RCC 7860 (cell line): ENCODE measurements around the gene OR10H5.
A peak's percentile ranks its signal among the peaks of the same experiment; 100 is the strongest.
"Not testable (repeated sequence)": the region's sequence is repeated elsewhere in the genome, so short reads cannot be mapped to it uniquely, and the experiment has no call there.

Experiments used
- DNase-seq: peaks from one replicate; pipeline ENCODE4 v3.0.0-alpha.2; 2015; ENCODE audit warnings: low spot score
- FAIRE-seq: peaks from 2 replicates; lab custom pipeline; 2012; peaks lifted over from hg19 to GRCh38; lab: Jason Lieb, UNC

Gene OR10H5

GRCh38 chr19:15787611-15788155 is at the start of gene OR10H5:
TSS of gene OR10H5 (plus strand) at chr19:15787661. CDS start at chr19:15794049, 6,388 bp downstream.
- DNase-seq, result no peak
- no peak for FAIRE-seq

GRCh38 chr19:15737722-15738121 is 49.7 kb upstream of the OR10H5 start, which contains the start of gene OR10H3:
TSS of gene OR10H3 (plus strand) at chr19:15737985. CDS start at chr19:15741393, 3,408 bp downstream.
- no peak for DNase-seq
- FAIRE-seq, result no peak

DNA sequence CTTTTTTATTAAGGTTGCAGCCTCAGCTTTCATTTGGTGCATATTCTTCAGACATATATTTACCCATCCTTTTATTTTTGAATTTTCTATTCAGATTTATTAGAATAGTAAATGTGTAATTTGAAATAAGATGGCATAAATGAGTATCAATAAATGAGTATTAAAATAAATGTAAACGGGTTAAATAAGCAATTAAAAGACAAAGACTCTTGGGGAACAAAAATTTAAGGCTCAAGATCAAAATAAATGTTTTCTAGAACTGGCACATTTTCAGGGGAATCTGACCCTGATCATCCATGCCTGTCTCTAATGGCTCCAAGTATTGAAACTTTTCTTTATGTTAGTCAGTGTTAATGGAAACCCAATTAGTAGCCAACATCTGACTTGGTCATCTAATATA is 46.7 kb upstream of the OR10H5 start:
- no peak for DNase-seq
- FAIRE-seq, result no peak

GRCh38 chr19:15748239-15748638 is 39.2 kb upstream of the OR10H5 start:
- DNase-seq (no peak), FAIRE-seq (no peak)

DNA sequence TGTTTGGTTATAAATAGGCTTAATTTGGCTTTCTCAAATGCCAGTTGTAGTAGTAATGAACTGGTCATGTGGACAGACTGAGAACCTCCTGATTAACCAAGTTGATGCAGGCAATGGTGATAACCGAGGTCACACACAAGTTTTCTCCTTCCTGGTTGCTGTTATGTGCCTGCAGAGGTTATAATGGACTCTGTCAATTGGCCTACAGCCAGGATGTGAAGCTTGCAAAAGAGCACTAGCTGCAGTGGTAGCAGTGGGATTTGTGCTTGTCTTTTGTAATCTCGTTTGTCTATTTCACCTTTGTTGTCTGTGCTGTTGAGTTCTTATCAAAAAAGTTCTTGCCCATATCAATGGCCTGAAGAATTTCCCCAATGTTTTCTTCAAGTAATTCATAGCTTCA is 29.1 kb upstream of the OR10H5 start:
- FAIRE-seq, result no peak
- no peak for DNase-seq

GRCh38 chr19:15759962-15760565 is 27.4 kb upstream of the OR10H5 start:
- FAIRE-seq (no peak), DNase-seq (no peak)

DNA sequence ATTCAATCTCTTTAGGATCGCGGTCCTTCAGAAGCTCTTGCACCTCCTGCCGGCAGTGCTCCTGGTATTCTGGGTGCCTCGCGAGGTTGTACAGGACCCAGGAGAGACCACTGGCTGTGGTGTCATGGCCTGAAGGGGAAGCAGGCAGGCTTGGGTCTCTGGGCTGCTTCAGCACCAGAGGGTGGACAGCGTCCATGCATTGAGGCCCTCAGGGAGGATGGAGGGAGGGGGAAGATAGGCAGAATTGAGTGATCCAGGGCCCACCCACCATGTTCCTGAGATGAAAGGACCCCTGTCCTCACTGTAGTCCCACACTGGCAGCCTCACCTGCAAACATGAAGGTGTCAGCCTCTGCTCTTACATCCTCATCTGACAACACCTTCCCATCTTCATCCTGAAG is 17.9 kb upstream of the OR10H5 start:
- DNase-seq (no peak), FAIRE-seq (no peak)

DNA sequence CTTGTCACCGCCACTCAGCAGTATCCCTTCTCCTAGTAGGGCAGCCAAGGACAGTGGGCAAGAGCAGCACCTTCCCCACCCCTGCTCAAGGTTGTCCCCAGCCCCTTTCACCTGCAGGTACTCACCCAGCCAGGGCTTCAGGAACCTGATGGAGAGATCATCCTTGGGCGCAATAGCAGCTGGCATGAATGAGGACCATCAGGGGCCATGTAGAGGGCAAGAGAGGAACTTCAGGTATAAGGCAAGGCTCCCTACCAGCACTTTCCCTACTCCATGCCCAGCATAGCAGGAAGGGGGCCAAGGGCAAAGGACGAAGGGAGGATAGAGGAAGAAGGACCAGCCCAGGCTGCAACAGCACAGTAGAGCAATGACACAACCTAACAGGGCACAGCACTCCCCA is 13.3 kb upstream of the OR10H5 start:
- FAIRE-seq, DNase-seq: not testable (repeated sequence)

DNA sequence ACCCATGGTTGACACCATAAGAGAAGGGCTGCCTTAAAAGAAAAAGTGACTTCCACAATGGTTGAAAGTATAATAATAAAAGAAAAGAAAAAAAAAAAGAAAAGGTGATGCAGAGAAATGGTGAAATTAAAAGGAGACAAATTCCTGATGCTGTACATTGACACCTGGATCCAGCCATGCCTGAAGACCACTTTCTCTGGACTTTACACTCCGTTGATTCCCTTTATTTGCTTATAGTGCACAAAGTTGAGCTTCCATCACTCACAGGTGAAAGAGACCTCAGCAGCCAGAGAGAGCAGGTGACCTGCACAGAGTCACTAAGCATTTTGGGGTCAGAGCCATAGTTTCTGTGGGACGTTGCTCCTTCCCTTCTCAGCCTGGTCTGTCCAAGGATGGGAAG is 12.2 kb upstream of the OR10H5 start:
- FAIRE-seq (no peak), DNase-seq (no peak)

GRCh38 chr19:15776264-15776663 is 11.2 kb upstream of the OR10H5 start:
- DNase-seq (no peak), FAIRE-seq (no peak)

- FAIRE-seq, result no peak
- DNase-seq, result no peak
These were observed 10.2 kb upstream of the OR10H5 start for GRCh38 chr19:15776991-15777970.

GRCh38 chr19:15779756-15780476 is 7.5 kb upstream of the OR10H5 start:
- DNase-seq (peak; percentile 37), FAIRE-seq (no peak)

DNA sequence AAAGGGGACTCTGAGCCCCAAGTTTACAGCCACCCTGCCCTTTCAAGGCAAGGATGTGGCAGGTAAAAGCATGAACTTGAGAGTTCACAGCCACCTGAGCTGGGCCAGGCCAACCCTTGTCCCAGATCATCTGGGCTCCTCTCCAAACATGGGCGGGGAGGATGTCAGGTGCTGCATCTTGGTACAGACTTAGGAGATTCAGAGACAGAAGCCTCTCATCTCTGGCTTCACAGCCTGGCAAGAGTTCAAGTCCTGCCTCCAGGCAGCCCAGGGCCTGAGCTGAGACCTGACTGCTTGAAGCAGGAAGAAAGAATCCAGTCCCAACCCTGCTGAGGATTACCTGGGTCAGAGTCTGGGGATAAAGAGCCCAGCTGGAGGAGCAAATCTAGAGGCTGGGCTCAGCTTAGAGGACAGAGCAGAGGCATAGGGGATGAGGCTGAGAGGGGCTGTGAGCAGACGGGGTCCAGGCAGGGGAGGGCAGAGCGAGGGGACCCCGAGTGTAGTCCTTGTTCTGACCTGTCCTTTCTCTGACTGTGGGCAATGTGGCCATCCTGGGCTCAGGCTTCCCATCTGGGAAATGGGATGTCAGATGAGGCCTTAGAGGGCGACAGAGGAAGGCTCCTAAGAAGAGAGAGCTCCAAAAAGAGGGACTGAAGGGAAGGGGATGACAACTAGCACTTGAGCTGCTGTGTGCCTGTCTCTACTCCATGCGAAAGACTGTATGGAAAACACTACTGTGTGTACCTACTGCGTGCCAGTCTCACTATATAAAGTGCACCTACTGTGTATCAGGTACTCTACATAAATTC is 6.6 kb upstream of the OR10H5 start:
- no peak for DNase-seq
- no peak for FAIRE-seq

GRCh38 chr19:15781661-15782060 is 5.8 kb upstream of the OR10H5 start:
- FAIRE-seq, result no peak
- no peak for DNase-seq

DNA sequence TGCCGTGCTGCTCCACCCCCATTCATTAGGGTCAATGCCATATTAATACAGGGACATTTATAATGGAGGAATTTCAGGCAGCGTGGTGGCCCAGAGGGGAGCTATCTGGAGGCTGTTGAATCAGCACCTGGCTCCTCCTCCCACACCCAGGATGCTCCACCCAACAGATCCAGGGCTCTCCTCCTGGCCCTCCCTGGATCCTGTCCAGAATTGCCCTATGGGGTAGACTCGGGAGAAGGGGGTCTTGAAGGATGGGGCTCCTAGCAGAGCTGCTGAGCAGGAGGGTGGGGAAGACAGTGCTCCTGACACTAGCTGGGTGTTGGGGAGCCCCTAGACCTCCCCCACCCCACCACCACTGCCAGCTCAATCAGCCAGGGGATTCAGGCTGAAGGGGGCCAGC is 5.2 kb upstream of the OR10H5 start:
- DNase-seq, result no peak
- FAIRE-seq, result no peak

DNA sequence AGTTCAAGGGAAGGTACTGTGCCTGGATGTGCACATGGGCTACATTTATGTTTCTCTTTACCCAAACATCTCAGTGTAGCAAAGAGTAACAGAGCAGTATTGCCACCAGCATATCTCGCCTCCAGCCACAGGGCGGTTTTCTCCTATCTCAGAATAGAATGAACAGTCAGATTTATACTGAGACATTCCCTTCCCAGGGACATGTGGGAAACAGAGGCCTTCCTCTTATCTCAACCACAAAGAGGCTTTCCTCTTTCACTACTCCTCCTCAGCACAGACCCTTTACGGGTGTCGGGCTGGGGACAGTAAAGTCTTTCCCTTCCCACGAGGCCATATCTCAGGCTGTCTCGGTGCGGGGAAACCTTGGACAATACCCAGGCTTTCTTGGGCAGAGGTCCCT is 4.6 kb upstream of the OR10H5 start:
- not testable (repeated sequence) for DNase-seq, FAIRE-seq

DNA sequence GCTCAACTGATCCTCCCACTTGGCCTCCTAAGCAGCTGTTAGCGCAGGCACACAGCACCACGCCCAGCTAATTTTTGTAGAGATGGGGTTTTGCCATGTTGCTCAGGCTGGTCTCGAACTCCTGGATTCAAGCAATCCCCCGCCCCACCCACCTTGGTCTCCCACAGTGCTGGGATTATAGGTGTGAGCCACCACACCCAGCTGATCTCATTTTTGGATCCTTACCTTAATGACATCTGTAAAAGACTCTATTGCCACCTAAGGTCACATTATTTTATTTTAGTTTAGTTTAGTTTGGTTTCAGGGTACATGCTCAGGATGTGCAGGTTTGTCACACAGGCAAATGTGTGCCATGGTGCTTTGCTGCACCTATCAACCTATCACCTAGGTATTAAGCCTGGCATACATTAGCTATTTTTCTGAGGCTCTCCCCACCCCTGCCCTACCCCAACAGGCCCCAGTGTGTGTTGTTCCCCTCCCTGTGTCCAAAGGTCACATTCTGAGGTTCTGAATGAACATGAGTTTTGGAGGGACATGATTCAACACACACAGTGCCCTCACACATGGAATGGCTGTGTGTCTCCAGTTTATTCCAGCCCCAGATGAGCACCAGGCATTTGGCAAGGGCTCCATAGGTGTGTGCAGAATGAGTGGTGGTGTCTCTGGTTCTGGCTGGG is 1.3 kb downstream of the OR10H5 start:
- no peak for DNase-seq
- FAIRE-seq, result no peak

DNA sequence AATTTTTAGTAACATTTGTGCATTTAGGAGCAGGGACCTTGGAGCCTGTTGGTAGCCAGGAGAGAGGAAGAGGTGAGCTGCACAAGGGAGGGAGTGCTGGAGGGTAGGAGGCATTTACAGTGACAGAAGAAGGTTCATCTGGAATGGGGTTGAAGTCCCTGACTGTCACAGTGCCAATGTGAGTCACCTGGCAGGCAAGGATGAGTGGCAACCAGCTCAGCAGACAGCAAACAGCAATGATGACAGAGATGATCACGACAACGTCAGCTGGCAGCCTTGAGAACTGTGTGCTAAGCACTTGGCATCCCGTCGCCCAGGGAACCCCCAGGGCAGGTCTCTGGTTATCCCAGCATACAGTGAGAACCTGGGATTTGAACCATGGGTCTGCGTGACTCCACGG is 2.6 kb downstream of the OR10H5 start:
- no peak for FAIRE-seq
- peak; percentile 60 for DNase-seq

GRCh38 chr19:15794279-15794678 is 6.8 kb downstream of the OR10H5 start:
- DNase-seq, FAIRE-seq: not testable (repeated sequence)

DNA sequence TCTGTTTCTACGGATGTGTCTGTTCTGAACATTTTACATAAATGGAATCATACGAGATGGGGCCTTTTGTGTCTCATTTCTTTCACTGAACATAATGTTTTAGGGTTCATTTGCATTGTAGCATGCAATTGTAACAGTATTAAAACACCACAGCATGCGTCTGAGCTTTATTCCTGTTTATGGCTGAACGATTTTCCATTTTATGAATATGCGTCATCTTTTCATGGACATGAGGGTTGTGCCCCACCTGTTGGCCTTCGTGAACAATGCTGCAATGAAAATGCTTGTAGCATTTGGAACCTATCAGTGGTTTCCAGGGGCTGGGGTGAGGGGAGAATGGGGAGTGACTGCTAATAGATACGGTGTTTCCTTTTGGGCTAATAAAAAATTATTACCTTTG is 22.9 kb downstream of the OR10H5 start:
- DNase-seq (peak; percentile 28), FAIRE-seq (peak; percentile 56)
